Measurements from ENCODE around the gene OR56A1.
"Not testable (repeated sequence)": the region's sequence is repeated elsewhere in the genome, so short reads cannot be mapped to it uniquely, and the experiment has no call there.

The OR56A1 gene, protein sequence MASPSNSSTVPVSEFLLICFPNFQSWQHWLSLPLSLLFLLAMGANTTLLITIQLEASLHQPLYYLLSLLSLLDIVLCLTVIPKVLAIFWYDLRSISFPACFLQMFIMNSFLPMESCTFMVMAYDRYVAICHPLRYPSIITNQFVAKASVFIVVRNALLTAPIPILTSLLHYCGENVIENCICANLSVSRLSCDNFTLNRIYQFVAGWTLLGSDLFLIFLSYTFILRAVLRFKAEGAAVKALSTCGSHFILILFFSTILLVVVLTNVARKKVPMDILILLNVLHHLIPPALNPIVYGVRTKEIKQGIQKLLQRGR

DNA sequence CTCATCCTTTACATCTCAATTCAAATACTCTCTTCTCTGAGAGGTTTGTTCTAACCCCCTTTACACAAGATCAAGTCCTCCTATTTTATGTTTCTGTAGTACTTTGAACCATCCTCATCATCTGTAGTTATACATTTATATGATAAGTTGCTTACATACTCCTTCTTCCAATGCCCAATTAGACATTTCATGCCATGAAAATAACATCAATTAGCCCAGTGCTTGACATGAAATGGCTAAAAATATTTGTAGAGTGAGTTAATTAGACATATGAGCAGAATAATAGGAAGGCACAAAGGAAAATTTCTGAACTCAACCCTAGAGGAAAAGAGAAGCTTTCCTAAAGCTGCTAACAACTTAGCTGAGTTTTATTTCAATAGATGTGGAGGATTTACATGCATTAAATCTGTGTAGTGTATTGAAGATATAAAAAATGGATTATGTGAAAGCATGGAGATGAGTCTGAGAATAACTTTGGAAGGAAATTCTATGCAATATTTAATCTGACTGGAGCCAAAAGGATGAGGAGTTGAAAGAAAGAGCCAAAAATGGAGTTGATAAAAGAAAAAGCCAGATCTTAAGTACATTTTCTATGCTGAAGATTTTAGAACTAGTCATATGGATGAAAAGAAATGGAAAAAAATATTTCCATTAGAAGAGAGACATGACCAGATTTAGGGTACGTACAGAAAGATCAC lies at the start of gene OR56A1:
TSS of gene OR56A1 (minus strand) at position 51 of the 698 bp plus-strand sequence. CDS start 3,066 bp downstream, outside the sequence.
- no peak for DNase-seq (ENCODE audit: low spot score)

DNA sequence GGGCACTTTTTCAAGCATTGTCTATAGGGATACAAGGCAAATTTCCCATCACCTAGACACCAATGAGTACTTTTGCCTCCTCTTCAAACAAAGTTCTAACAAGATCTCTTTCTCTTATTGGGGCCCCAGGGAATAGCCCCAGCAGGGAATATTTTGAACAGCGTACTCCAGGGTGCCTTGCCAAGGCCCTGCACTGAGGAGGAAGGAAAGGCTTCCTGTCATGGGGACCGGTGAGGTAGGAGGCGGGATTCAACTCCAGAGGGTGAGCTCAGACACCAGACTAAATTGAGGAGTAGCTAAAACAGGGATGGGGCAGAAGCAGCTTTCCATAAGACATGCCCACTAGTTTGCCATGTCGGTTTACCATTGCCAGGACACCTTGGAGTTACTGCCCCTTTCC lies 48.9 kb upstream of the OR56A1 start:
- DNase-seq (ENCODE audit: low spot score): no peak

DNA sequence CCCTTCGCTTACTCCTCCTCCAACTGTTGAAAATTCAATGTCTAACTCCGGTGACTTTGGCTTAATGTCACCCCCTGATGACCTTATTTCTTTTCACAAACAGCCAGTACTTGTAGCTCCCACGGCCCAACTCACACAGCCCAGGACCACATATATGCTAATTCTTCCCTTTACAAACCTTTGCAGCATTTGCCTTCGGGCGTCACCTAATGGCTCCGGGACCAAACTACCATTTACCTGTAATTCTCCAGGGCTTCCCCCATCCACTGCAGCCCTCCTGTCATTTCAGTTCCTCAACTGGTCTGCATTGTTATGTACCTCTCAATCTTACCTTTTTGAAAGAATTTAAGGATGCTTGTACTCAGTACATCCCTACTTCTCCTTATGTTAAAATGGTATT lies 47.2 kb upstream of the OR56A1 start:
- no peak for DNase-seq (ENCODE audit: low spot score)

DNA sequence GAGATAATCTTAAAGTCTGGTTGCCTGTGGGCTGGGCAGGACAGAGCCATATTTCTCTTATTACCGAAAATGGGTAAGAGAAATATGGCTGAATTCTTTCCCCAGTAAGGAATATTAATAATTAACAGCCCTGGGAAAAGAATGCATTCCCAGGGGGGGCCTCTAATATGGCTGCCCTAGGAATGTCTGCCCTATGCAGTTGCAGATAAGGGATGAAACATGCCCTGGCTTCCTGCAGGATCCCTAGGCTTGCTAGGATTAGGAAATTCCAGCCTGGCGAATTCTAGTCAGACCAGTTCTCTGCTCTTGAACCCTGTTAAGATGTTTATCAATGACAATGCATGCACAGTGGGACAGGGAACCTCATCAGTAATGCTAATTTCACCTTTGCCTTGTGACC lies 45.9 kb upstream of the OR56A1 start:
- DNase-seq (ENCODE audit: low spot score): not testable (repeated sequence)

DNA sequence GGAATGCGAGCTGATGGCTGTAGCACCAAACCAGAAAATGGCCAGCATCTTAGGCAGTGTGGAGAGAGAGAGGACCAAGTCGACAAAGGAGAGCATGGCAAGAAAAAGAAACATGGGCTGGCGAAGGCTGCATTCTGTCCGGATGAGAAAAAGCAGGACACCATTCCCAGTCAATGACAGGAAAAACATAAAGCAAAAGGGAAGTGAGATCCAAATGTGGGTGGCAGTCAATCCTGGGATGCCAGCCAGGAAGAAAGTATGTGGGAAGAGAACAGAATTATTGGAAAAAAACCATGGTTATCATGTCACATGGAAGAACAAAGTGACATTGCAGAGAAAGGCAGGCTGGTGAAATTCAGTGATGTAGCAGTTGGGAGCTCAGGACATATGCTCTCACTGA lies 36.9 kb upstream of the OR56A1 start:
- no peak for DNase-seq (ENCODE audit: low spot score)

DNA sequence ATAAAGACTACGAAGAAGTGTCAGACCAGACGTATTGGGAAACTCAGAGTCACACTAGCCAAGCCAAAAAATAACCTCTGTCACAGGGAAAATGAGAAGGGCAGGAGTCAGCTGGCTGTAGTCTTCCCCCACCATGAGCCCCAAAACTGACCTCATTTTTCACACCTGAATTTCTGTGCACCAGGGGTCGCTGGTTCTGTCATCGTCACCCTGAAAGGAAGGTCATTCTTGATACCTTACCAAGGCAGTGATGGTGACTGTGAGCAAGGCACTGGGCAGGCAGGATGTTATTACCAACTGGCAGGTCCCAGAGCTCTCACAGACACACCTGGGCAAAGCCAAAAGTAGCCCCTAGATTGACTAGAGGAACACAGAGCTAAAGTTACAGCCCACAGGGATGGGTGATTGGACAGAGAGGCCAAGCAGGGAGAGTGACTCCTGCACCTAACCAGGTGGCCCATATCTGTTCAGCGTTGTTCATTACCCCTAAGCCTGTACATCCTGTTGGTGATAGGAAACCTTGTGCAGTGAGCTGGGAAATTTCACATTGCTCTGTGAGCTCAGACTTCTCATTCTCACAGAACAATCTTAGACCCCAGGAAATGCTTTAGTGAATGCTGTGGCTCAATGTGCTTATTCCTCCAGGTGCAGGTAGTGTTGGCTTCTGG lies 32.3 kb upstream of the OR56A1 start:
- DNase-seq (ENCODE audit: low spot score): no peak

DNA sequence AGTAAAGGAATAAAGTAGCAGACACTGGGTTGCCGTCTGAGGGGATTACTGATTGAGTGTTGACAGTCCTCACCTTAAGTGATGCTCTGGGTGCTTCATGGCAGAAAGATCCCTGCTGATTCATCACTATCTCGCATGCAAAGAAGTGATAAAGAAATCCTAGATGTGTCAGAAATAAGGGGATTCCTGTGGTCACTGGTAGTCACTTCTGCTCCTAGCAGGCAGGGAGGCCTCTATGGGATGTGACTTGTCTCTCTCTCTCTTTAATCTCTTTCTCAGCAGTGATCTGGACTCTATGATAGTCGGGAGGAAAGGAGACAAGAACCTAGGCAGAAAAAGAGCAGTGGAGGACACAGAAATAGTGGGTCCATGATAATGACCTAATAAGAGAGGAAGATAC lies 30.9 kb upstream of the OR56A1 start:
- DNase-seq (ENCODE audit: low spot score): no peak

DNA sequence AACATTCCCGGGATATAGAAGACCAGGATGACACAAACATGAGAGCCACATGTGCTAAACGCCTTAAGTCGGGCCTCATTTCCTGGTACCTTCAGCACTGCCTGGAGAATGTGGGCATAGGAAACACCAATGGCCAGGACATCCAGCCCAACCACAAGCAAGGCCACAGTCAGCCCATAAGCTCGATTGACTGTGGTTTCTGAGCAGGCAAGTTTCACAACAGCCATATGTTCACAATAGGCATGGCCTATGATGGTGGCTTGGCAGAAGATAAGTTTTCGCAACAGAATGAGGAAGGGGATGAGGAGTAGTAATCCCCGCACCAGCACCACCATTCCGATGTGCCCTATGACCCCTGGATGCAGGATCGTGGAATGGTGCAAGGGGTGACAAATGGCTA lies 26.9 kb upstream of the OR56A1 start:
- no peak for DNase-seq (ENCODE audit: low spot score)

DNA sequence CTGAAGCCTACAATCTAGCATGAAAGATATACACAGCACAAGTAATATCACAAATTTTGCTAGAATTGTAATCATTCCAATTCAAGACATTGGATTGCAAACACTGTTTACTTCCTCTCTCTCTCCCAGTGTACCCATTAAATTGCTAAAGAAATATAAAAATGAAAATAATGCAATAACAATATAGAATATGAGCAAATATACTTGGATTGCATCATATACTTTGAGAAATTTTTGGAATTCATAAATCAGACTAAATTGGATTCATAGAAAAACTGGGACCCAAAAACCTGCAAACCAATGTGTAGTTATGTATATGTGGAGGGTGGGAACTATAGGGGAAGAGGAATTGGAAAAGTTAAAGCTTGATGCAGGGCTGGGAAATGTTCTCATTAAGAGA lies 25.0 kb upstream of the OR56A1 start:
- no peak for DNase-seq (ENCODE audit: low spot score)

DNA sequence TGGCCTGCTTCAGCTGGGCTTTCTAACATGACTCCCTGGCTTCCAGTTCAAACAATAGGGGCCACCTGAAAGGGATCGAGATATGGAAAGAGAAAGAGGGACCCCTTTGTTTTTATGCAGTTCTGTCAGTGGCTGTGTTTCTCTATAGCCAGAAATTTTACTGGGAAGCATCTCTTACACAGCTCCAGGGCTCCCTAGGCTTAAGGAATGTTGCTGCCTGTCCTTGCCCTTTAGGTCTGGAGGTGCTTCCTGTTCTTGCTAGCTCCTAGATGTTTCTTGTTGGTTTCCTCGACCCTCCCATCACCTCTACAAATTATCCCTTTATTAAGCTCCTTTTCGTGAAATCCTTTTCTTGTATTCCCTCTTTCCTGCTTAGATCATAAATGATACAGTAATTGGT lies 21.8 kb upstream of the OR56A1 start:
- no peak for DNase-seq (ENCODE audit: low spot score)

DNA sequence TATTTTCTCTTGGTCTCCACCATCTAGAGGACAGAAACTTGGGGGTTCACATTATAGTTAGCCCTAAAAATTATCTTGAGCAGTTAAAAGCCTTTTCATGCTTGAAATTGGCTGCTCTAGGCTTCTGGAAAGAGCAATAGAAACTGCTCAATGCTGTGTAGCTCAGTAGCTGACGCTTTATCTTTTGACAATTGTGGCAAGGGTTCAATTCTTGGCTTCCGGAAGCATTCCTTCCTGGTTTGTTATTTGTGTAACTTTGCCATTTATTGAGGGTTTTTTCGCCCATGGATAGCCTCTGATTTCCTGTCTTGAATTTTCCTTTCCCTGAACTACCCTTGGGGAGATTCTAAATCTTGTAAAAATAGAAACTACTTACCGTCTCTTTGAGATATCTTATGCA lies 10.3 kb upstream of the OR56A1 start:
- no peak for DNase-seq (ENCODE audit: low spot score)

DNA sequence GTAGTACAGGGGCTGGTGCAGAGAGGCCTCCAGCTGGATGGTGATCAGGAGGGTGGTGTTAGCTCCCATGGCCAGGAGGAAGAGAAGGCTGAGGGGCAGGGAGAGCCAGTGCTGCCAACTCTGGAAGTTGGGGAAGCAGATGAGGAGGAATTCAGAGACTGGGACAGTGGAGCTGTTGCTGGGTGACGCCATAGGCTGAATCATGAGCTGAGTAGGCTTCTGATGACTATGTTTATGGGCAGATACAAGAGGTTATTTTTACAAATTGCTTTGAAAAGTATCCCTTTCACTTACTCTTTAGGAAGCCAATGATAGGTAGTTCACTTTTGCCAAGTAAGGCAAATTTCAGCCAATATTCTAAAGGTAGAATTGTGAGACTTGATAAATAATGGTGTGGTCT lies 3.1 kb downstream of the OR56A1 start:
- DNase-seq (ENCODE audit: low spot score): no peak

DNA sequence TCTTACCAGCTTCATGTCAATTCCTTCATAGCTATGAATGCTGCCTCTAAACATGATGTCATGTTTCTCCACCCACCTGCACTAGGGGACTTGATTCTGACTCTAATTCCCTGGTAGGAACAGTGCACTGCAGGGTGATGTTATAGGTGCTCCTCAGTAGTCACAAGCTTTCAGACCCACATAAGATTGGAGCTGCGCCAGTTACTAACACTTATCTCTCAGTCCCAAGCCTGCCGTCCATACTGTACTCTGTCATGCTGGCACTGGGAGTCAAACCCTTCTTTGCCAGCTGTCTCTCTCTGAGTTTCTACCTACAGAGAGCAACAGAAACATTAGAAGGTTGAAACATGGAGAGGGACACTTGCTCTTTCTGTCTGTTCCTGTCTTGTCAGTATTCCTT lies 5.5 kb downstream of the OR56A1 start:
- DNase-seq (ENCODE audit: low spot score): no peak

DNA sequence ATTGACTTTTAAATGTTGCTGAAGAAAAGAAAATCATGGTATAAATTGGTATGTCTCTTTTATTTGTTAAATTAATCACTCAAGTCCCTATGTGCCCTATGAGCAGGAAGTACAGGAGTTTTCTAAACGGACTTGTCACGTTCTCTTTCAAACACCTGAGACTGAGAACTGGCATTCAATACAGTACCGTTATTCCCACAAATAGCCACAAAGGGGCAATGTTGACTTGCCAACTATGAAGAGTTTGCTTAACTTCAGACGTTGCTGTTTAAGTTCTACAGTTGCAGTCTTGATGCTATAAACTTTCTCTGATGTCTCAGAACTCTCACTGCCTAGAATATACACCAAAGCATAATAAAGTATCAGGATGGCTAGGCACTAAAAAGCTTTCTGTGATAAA lies 7.6 kb downstream of the OR56A1 start:
- peak; percentile 14 for DNase-seq (ENCODE audit: low spot score)

DNA sequence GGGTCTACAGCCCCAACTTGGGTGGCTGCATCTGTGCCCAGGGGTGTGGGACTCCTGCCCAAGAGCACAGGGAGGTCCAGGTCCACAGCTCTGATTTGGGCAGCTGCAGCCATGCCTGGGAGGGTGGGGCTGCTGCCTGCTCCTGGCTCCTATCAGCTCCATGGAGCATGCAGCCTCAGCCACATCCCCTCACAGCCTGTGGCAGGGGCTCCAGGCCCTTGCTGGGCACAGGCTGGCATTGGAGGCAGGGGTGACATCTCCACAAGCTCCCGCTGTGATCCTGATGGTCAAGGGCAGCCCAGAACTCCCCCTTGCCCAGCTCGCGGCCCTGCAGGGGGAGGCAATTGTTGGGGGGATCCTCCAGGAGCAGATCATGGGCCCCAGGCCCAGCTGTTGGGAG lies 17.5 kb downstream of the OR56A1 start:
- DNase-seq (ENCODE audit: low spot score): no peak

DNA sequence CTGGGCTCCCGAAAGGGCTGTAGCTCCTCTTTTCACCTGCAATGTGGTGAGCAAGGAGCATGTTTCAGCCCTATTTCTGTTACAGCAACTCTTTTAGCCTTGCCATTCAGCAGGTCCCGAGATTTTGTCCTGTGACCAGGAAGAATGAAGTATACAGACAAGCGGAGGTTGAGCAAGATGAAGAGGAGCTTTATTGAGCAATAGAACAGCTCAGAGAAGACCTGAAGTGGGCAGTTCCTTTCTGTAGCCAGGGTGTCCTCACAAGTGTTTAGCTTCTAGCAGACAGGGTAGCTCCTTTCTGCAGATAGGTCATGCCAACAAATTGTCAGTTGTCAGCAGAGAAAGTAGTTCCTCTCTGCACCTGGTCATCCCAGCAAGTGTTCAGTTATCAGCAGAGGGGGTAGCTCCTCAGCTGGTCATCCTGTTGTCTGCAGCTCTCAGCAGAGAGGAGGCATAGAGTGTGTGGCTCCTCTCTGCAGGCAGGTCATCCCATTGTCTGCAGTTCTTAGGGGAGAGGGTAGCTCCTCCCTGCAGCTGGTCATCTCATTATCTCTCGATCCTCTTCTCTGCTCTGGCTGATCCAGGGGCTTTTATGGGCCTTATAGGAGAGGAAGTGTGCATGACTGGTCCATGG lies 18.4 kb downstream of the OR56A1 start:
- DNase-seq (ENCODE audit: low spot score): no peak

DNA sequence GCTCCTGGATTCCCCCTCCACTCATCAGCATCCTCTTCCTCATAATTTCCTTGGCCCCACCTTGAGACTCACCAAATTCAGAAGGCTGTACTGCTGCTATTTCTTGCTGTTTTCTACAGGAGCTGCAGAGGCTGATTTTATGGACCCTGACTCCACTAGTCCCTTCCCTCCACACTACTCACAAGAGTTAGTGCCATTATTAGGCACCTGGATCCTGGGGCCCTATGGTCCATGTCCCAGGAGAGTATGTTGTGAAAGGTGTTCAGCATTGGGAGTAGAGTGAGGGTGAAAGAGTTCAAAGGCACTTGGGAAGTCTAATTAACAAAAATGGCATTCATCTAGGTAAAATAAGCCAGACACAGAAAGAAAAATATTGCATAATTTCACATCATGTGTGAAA lies 23.7 kb downstream of the OR56A1 start, which contains the start of gene OR56A4:
TSS of gene OR56A4 (minus strand) at position 101 of the 400 bp plus-strand sequence. CDS start 3,954 bp downstream, outside the sequence.
- no peak for DNase-seq (ENCODE audit: low spot score)

DNA sequence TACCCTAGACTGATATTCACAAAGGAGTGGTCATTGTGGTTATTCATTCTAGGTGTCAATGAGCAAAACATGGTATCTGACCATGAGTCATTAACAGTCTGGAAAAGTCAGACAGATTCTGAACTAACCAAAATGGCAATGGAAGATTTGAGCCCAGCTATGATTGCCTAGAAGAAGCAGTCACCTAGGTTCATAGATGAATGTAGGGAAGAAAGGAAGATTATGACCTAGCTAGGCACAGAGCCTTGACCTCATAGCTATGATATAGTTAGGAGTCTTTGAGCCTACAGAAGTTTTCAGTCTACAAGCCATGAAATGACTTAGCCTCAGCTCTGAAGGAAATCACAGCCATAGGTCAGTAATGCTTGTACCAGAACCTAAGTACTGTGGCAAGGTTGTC lies 24.2 kb downstream of the OR56A1 start:
- no peak for DNase-seq (ENCODE audit: low spot score)

DNA sequence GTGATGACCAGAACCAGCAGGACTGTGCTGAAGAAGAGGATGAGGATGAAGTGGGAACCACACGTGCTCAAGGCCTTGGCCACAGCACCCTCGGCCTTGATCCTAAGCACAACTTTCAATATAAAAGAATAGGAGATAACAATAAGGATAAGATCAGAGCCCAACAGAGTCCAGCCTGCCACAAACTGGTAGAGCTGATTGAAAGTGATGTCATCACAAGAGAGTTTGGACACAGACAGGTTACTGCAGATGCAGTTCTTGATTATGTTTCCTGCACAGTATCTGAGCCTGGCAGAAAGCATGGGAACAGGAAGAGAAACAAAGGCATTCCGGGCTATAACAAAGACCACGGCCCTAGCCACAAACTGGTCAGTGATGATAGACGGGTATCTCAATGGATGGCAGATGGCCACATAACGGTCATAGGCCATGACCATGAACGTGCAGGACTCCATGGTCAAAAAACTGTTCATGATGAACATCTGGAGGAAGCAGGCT lies 28.3 kb downstream of the OR56A1 start:
- DNase-seq (ENCODE audit: low spot score): no peak

DNA sequence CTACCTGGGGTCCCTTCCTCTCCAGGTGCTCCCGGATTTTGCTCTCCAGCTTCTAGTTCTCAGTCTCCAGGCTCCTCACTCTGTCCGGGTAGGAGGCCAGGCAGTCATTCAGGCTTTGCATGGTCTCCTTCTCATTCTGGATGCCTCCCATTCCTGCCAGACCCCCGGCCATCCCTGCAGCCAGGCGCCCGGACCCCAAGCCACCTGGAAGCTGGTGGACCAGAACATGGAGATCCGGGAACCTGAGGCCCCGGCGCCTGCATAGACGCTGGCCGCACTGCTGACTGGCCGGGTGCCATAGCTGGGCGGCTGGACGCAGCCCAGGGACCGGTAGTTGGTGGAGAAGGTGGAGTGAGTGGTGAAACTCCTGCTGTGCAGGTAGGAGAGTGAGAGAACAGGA lies 35.8 kb downstream of the OR56A1 start:
- no peak for DNase-seq (ENCODE audit: low spot score)

DNA sequence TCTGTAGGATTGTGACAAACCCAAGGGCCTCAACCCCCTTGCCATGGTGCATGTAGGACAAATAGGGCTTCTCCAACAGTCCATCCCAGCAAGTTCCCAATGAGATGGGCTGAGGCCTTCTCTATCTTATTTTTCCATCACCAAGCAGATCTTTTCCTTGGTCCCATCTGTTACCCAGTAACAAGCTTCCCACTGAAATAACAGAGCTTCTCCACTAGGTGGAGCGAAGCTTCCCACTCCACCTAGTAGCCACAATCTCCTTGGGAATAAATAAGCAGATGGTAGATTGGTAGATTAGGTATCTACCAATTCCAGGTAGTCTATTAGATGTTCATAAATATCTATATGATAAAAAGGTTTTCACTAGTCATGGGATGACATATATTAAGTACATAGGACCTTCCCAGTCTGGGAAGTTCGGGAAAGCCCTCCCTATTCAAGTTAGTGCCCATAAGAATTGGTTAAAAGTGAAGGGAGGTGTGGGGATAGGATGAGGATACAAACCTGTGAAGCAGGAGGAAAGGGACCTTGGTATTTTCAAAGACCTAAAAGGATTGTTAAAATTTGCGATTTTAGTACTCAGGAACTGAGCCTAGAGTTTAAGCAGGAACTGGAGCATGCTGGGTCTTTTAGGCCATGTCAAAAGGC lies 37.8 kb downstream of the OR56A1 start:
- peak; percentile 36 for DNase-seq (ENCODE audit: low spot score)

DNA sequence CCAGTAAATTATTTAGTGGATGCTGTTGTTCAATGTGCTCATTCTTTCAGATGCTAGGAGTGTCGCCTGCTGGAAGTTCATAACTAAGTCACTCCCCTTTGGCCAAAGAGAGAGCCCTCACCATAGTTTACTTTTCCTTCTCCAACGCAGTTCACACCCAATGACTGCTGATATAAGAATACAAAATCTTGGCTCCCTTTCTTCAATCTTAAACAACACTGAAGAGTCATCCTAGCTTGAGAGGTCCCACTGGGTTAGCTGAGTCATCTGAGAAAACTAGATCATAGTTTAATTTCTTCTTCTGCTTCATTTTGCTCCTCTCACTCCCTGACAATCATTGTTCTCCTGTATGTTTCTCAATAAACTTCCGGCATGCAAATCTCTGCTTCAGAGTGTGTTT lies 38.4 kb downstream of the OR56A1 start:
- peak; percentile 12 for DNase-seq (ENCODE audit: low spot score)

Measured in AG08396 (cell line).